Esophagus (tissue), 2 donors: ENCODE measurements around the gene PA2G4. TPM values are rescaled to one million over a fixed set of nuclear protein-coding genes. Genes with fewer than 3 reads are reported as not detected.

Experiments
- H3K27ac ChIP-seq, 2 donors: one replicate each; pipeline ENCODE4 v1.5.1; 2013; ENCODE audit warnings: low read depth in 2 of 2, mild to moderate bottlenecking in 2 of 2, inconsistent platforms in 1 of 2, low read length in 1 of 2, moderate library complexity in 1 of 2
- H3K27me3 ChIP-seq, 2 donors: one replicate each; pipeline ENCODE4 v1.6.1; 2013; ENCODE audit warnings: low read length in 2 of 2, control low read depth in 1 of 2, mild to moderate bottlenecking in 1 of 2; ENCODE audit not compliant: insufficient read depth in 2 of 2, control insufficient read depth in 1 of 2
- H3K36me3 ChIP-seq, 2 donors: one replicate each; pipeline ENCODE4 v1.6.1; 2013; ENCODE audit warnings: low read length in 1 of 2; ENCODE audit not compliant: control insufficient read depth in 2 of 2, insufficient read depth in 2 of 2
- H3K4me1 ChIP-seq, 2 donors: one replicate each; pipeline ENCODE4 v1.6.1; 2013; ENCODE audit warnings: low read length in 1 of 2; ENCODE audit not compliant: control insufficient read depth in 2 of 2, insufficient read depth in 2 of 2
- H3K4me3 ChIP-seq, 2 donors: one replicate each; pipeline ENCODE4 v1.5.1; 2013; ENCODE audit warnings: low read length in 2 of 2, mild to moderate bottlenecking in 2 of 2, low read depth in 1 of 2, moderate library complexity in 1 of 2
- H3K9me3 ChIP-seq, 2 donors: one replicate each; pipeline ENCODE4 v1.6.1; 2013; ENCODE audit warnings: mild to moderate bottlenecking in 2 of 2, low read depth in 1 of 2, low read length in 1 of 2, moderate library complexity in 1 of 2; ENCODE audit not compliant: control insufficient read depth in 2 of 2, insufficient read depth in 1 of 2
- WGBS, 2 donors: extraction: QIAGEN DNeasy Blood & Tissue Kit; methylation state at CpG; one replicate each; pipeline ENCODE4 v1.1.7; 2013; 5-methylcytosine and 5-hydroxymethylcytosine counted together
- polyA plus RNA-seq, 2 donors: library from polyadenylated mRNA; stranded (reverse); fragments of 200-250 nt; gene quantifications; one replicate each; pipeline ENCODE4 v1.2.3, GENCODE V29; 2013
- donor health status: healthy with polysubstance abuse.
- donor health status: Bipolar disorder and iron deficiency.

The PA2G4 gene
- polyA plus RNA-seq, 2 donors, result 103 to 180 TPM

GRCh38 chr12:56146492-56147460 lies 42.4 kb downstream of the PA2G4 start:
- Histone ChIP-seq H3K4me1 (peaks cover 0 to 3% of the 10 kb centered on the region in 2 donors), H3K27me3 (no peaks in the 10 kb centered on the region), H3K36me3 (peaks cover 14 to 22% of the 10 kb centered on the region in 2 donors), H3K4me3 (no peak overlapping the region), H3K9me3 (no peaks in the 10 kb centered on the region), H3K27ac (no peak overlapping the region)
- WGBS, 2 donors, result 58 to 62% methylated on average over 13 of the region's 13 CpGs

- Histone ChIP-seq H3K36me3 (peaks cover 0 to 2% of the 10 kb centered on the region in 2 donors), H3K4me3 (no peak overlapping the region), H3K4me1 (peaks cover 0 to 3% of the 10 kb centered on the region in 2 donors), H3K9me3 (no peaks in the 10 kb centered on the region), H3K27me3 (no peaks in the 10 kb centered on the region), H3K27ac (no peak overlapping the region)
- WGBS, 2 donors, result 63 to 64% methylated on average over 3 of the region's 3 CpGs
Measured at GRCh38 chr12:56150563-56150962, 46.2 kb downstream of the PA2G4 start.

GRCh38 chr12:56151672-56152131 lies 47.3 kb downstream of the PA2G4 start:
- 5 to 7% methylated on average over 12 of the region's 12 CpGs for WGBS, 2 donors
- H3K4me1 ChIP-seq, result peaks cover 0 to 3% of the 10 kb centered on the region in 2 donors

GRCh38 chr12:56152132-56152755 lies 47.9 kb downstream of the PA2G4 start, which contains the start of gene MYL6B:
Gene MYL6B, plus strand, starts transcription at chr12:56152587. Its CDS starts 1,332 bp downstream, at chr12:56153919.
- H3K9me3 ChIP-seq, result no peaks in the 10 kb centered on the region
- WGBS, 2 donors, result 0 to 1% methylated on average over 37 of the region's 37 CpGs
- peak within 1 kb of the TSS; percentile 94 to 100 for H3K27ac ChIP-seq
- no peaks in the 10 kb centered on the region for H3K27me3 ChIP-seq
- peaks cover 0 to 2% of the 10 kb centered on the region in 2 donors for H3K36me3 ChIP-seq
- H3K4me1 ChIP-seq, result peaks cover 0 to 3% of the 10 kb centered on the region in 2 donors
- peak within 1 kb of the TSS; percentile 50 to 66 for H3K4me3 ChIP-seq

More at GRCh38 chr12:56151672-56152131, 47.3 kb downstream of the PA2G4 start:
- Histone ChIP-seq H3K36me3 (peaks cover 0 to 2% of the 10 kb centered on the region in 2 donors), H3K4me3 (peak overlapping the region; percentile 50 to 66), H3K9me3 (no peaks in the 10 kb centered on the region), H3K27ac (peak overlapping the region; percentile 94 to 100), H3K27me3 (no peaks in the 10 kb centered on the region)

GRCh38 chr12:56152756-56153677 lies 48.7 kb downstream of the PA2G4 start:
- Histone ChIP-seq H3K4me1 (peaks cover 0 to 3% of the 10 kb centered on the region in 2 donors), H3K27me3 (no peaks in the 10 kb centered on the region), H3K4me3 (peak overlapping the region; percentile 50 to 66), H3K36me3 (peaks cover 0 to 2% of the 10 kb centered on the region in 2 donors), H3K27ac (peak overlapping the region; percentile 44 to 100), H3K9me3 (no peaks in the 10 kb centered on the region)
- WGBS, 2 donors, result 9 to 11% methylated on average over 8 of the region's 8 CpGs

GRCh38 chr12:56153678-56154065 lies 49.3 kb downstream of the PA2G4 start:
- Histone ChIP-seq H3K4me1 (peaks cover 0 to 3% of the 10 kb centered on the region in 2 donors), H3K27me3 (no peaks in the 10 kb centered on the region), H3K36me3 (peaks cover 0 to 2% of the 10 kb centered on the region in 2 donors), H3K27ac (no peak overlapping the region), H3K4me3 (no peak overlapping the region), H3K9me3 (no peaks in the 10 kb centered on the region)
- 75 to 76% methylated on average over 5 of the region's 5 CpGs for WGBS, 2 donors

GRCh38 chr12:56154246-56154771 lies 50.0 kb downstream of the PA2G4 start:
- 92% methylated on average over 1 of the region's 1 CpG for WGBS, 2 donors
- no peaks in the 10 kb centered on the region for H3K27me3 ChIP-seq
- no peak overlapping the region for H3K27ac ChIP-seq
- H3K4me3 ChIP-seq, result no peak overlapping the region
- no peaks in the 10 kb centered on the region for H3K9me3 ChIP-seq
- peaks cover 0 to 3% of the 10 kb centered on the region in 2 donors for H3K4me1 ChIP-seq
- peaks cover 0 to 2% of the 10 kb centered on the region in 2 donors for H3K36me3 ChIP-seq

- Histone ChIP-seq H3K36me3 (peaks cover 2 to 3% of the 10 kb centered on the region in 2 donors), H3K4me3 (no peak overlapping the region), H3K27ac (no peak overlapping the region), H3K9me3 (no peaks in the 10 kb centered on the region), H3K4me1 (peaks cover 0 to 4% of the 10 kb centered on the region in 2 donors), H3K27me3 (no peaks in the 10 kb centered on the region)
- WGBS, 2 donors, result 89% methylated on average over 5 of the region's 5 CpGs
Measured at GRCh38 chr12:56154818-56155217, 50.5 kb downstream of the PA2G4 start.
